NB4 (cell line): ENCODE data around the gene CPVL.

Experiments used
- CTCF ChIP-seq: IDR thresholded peaks from one replicate; pipeline ENCODE4 v1.5.1; 2012; ENCODE audit warnings: low read depth, low read length
- MAX ChIP-seq: IDR thresholded peaks from 2 replicates; pipeline ENCODE4 v1.6.1; 2011; ENCODE audit warnings: low read depth, low read length
- MYC ChIP-seq: IDR thresholded peaks from 2 replicates; pipeline ENCODE4 v1.6.1; 2011; ENCODE audit warnings: low read depth, low read length
- POLR2A ChIP-seq: IDR thresholded peaks from 2 replicates; pipeline ENCODE4 v1.6.1; 2011; ENCODE audit warnings: mild to moderate bottlenecking; ENCODE audit not compliant: insufficient read length; ENCODE audit errors: extremely low read depth

GRCh38 chr7:29147821-29148220 is 1.5 kb upstream of the CPVL start:
- TF ChIP-seq MAX (no peak), CTCF (no peak), POLR2A (no peak), MYC (no peak)
